Right lobe of liver (tissue), 4 donors: ENCODE data around the gene DELE1.

ENCODE experiments used
- CTCF ChIP-seq, 4 donors: fragments of 200-600 bp in 3 of 4; fragments of 450-650 bp in 1 of 4; IDR thresholded peaks; one replicate each; pipeline versions ENCODE4 v1.5.1 to v1.8.0; 2016 to 2022; ENCODE audit warnings: antibody characterized with exemption in 4 of 4, mild to moderate bottlenecking in 2 of 4
- POLR2A ChIP-seq: fragments of 450-650 bp; IDR thresholded peaks from one replicate; pipeline ENCODE4 v1.6.1; 2017; ENCODE audit warnings: antibody characterized with exemption, mild to moderate bottlenecking
- donor health status: DM: no; HTN: no; CAD: no.
- donor health status: DM: no; HTN: no; CAD: no.
- donor health status: DM: no; HTN: yes; CAD: no.

DNA sequence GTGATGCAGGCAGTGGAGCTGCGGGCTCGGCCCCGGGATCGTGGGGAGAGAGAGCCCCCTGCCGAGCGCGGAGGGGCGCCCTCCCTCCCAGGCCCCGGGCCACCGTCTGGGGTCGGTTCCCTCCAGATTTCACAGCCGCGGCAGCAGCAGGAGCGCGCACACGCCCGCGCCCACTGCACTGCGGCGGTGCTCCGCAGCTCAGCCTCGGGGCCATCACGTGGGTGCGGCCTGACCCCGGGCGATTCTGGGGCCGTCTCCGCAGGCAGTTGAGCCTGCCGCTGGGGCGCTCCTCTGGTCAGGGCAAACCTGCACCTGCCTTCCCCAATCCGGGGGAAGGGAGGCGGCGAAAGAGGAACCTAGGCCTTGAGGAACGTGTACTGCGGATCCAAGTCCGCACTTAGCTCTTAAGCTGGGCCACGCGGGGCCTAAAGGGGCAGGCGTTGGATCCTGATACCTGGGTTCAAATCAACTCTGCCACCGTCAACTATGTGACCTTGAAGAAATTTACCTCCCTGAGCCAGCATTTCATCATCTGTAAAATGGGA is 9.4 kb upstream of the DELE1 start:
- TF ChIP-seq POLR2A (no peak), CTCF (IDR thresholded peaks at IDR 0.05) (peak in 2 of 4 donors; percentile 18 to 28)
